Upper lobe of left lung (tissue), 4 donors: Measurements from ENCODE around the gene CENPP.

Source experiments
- EP300 ChIP-seq, 4 donors: sonication (generic); formaldehyde crosslinking; IDR thresholded peaks; one replicate each; pipeline ENCODE4 v1.5.1; 2017; ENCODE audit warnings: antibody characterized with exemption in 4 of 4, control low read depth in 2 of 4
- POLR2A ChIP-seq, 4 donors: fragments of 450-650 bp; IDR thresholded peaks; one replicate each; pipeline ENCODE4 v1.5.1; 2016 to 2017; ENCODE audit warnings: antibody characterized with exemption in 4 of 4, mild to moderate bottlenecking in 2 of 4
- POLR2AphosphoS5 ChIP-seq, 2 donors: sonication (generic); formaldehyde crosslinking; IDR thresholded peaks; one replicate each; pipeline ENCODE4 v1.5.1; 2017; ENCODE audit warnings: antibody characterized with exemption in 2 of 2
- TF ChIP-seq, protein P1 (sequence below), 6 experiments: fragments of 450-650 bp in 4 of 6; fragments of 200-600 bp in 2 of 6; sonication (generic) in 2 of 6; IDR thresholded peaks; one replicate each; pipeline ENCODE4 v1.5.1; 2016 to 2019; ENCODE audit warnings: antibody characterized with exemption in 6 of 6

DNA sequence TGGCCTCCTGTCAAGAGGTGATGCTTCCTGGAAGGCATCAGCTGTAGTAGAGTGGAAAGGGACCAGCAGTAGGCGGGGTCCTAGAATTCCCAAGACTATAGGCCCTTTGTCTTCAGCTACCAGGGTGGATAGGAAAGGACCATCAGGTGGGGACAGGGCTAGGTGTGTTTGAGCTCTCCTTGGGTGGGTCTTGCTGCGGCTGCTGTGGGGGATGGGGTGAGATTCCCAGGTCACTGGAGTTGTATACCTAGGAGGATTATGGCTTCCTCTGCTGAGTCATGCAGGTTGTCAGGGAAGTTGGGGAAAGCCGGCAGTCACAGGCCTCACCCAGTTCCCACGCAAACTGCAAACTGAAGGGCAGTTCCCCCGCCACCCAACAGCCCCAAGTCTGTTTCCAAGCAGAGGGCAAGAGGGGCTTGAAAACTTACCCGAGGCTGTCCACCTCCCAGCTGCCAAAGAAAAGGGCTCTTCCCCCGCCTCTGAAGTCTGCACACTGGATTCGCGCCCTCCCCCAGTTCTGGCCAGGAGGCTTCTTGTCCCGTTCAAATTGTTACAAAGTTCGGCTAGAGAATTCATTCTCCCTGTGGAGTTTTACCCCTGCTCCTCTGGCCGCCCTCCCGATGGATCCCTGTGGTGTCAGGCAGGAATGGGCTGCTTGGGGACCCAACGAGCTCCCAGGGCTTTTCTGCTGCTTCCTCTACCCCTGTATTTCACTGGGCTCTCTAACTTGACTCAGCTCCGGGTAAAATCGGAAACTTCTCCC, 233.0 kb downstream of the CENPP start:
- TF ChIP-seq, protein P1, sequence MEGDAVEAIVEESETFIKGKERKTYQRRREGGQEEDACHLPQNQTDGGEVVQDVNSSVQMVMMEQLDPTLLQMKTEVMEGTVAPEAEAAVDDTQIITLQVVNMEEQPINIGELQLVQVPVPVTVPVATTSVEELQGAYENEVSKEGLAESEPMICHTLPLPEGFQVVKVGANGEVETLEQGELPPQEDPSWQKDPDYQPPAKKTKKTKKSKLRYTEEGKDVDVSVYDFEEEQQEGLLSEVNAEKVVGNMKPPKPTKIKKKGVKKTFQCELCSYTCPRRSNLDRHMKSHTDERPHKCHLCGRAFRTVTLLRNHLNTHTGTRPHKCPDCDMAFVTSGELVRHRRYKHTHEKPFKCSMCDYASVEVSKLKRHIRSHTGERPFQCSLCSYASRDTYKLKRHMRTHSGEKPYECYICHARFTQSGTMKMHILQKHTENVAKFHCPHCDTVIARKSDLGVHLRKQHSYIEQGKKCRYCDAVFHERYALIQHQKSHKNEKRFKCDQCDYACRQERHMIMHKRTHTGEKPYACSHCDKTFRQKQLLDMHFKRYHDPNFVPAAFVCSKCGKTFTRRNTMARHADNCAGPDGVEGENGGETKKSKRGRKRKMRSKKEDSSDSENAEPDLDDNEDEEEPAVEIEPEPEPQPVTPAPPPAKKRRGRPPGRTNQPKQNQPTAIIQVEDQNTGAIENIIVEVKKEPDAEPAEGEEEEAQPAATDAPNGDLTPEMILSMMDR (IDR thresholded peaks at IDR 0.05): no peak
- TF ChIP-seq POLR2A (IDR thresholded peaks at IDR 0.05) (no peak), EP300 (IDR thresholded peaks at IDR 0.05) (no peak), POLR2AphosphoS5 (IDR thresholded peaks at IDR 0.05) (no peak)
